Mononuclear cell (primary cell): ENCODE results near the gene RBP3. TPM values are rescaled to one million over a fixed set of nuclear protein-coding genes. Genes with fewer than 3 reads are reported as not detected.

Source experiments
- H3K27me3 ChIP-seq: 2 replicates; pipeline ENCODE4 v1.6.0; 2011; ENCODE audit warnings: low read length, control low read depth; ENCODE audit not compliant: insufficient read depth
- H3K4me1 ChIP-seq: 2 replicates; pipeline ENCODE4 v1.5.1; 2011; ENCODE audit warnings: mild to moderate bottlenecking, low read length, control low read depth; ENCODE audit not compliant: insufficient read depth
- H3K4me3 ChIP-seq: 2 replicates; pipeline ENCODE4 v1.5.1; 2011; ENCODE audit warnings: mild to moderate bottlenecking, low read length, moderate library complexity
- H3K9me3 ChIP-seq: 2 replicates; pipeline ENCODE4 v1.5.1; 2011; ENCODE audit warnings: low read depth, mild to moderate bottlenecking, control low read depth, low read length
- total RNA-seq: library from RNA; depleted of rRNA; stranded (reverse); fragments of >200 nt; gene quantifications from one replicate; pipeline ENCODE4 v1.2.3, GENCODE V29; 2012

Gene RBP3
- total RNA-seq, 1 donor, result not detected

DNA sequence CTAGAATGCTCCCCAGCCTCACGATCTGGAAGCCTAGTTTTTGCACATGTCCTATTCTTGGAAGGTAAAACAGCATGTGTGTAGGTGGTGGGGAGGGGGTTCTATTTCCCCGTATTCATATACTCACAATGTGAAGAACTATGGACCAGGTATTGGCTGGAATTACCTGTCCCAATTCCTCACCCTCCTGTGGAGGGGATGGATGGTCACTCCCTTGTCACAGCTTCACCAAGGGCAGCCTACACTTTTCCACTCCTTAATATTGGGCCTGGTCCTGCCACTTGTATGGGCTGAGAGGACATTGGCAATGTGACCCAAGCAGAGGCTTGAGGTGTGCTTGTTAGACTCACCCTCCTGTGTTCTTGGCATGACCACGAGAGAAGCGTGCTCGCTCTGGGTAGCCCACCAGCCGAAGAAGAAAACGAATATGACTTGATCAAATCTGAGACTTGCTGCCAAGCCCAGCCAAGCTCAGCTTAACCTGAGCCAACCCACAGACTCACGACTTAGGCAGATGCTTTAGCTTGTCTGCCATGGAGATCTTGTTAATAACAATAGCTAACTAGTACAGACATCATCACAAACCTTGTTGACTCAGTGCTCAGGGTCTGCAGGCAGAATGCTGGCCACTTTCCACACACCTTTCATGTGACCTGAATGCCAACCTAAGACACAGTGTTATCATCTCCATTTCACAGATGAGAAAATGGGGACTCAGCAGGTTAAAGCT is 18.7 kb downstream of the RBP3 start:
- Histone ChIP-seq H3K27me3 (no peaks in the 10 kb centered on the region), H3K4me1 (no peaks in the 10 kb centered on the region), H3K9me3 (no peaks in the 10 kb centered on the region), H3K4me3 (no peak overlapping the region)

- Histone ChIP-seq H3K27me3 (no peaks in the 10 kb centered on the region), H3K9me3 (no peaks in the 10 kb centered on the region), H3K4me3 (no peak overlapping the region), H3K4me1 (no peaks in the 10 kb centered on the region)
Observed at GRCh38 chr10:47367646-47368045, 19.5 kb downstream of the RBP3 start.

DNA sequence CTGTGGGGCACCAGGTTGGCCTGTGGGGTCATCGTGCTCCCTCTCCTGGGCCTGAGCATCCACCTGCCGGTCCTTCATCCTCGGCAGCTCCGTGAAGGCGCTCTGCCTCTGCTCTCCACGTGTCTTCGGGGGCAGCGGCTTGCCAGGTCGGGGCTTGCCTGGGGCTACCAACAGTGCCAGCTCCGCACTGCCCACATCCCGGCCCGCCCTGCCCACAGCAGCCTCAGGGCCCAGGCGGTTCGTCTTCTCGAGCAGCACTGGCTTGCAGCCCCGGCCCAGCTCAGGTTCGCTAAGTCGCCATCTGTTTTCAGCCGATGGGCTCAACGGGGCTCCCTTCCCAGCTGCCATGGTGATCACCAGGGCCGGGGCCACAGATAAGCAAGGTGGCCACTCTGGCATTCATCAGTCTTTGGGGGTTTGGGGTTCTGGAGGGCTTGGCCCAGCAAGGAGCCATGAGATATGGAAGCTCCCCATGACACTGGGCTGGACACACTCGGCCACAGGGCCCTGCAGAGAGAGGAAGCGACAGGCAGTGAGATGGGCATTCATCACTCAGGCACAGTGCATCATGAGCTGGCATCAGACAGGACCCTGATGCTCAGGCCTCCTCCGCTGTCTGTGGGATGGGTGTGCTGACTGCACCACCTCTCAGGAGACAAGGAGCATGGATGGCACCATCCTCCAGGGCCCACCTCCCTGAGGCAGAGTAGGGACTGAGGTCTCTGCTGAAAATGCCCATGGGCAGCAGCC is 20.4 kb downstream of the RBP3 start:
- H3K27me3 ChIP-seq, result no peaks in the 10 kb centered on the region
- no peaks in the 10 kb centered on the region for H3K4me1 ChIP-seq
- H3K9me3 ChIP-seq, result no peaks in the 10 kb centered on the region
- H3K4me3 ChIP-seq, result no peak overlapping the region

DNA sequence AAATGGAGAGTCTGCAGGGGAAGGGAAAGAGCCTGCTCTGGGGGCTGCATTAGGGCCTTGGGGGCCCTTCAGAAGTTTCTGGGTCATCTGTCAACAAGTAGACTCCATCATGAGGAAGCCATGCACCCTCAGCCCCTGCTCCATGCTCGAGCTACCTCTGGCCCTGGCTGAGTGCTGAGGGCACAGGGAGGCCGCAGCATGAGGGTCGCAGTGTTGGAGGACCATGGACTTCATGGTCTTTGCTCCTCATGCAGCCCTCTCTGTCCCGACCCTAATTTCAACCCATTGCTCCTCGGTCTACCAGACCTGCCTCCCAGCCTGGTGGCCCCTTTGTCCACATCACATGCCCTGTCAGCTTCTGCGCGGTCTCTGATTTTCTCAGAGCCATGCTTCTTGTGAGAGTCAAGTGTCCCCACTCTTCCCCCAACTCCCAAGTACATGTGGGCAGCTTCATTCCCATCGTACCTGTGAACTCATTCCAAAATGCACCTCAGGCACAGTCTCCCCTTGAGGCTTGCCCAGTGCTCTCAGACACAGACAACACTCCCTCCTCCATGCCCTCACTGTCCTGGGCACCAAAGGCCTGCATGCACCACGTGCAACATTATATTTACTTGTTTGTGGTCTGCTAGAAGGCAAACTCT is 21.2 kb downstream of the RBP3 start:
- Histone ChIP-seq H3K27me3 (no peaks in the 10 kb centered on the region), H3K4me1 (no peaks in the 10 kb centered on the region)

GRCh38 chr10:47370015-47370767 is 22.0 kb downstream of the RBP3 start:
- no peaks in the 10 kb centered on the region for H3K27me3 ChIP-seq
- no peak overlapping the region for H3K4me3 ChIP-seq
- no peaks in the 10 kb centered on the region for H3K4me1 ChIP-seq
- no peaks in the 10 kb centered on the region for H3K9me3 ChIP-seq

More for the DNA sequence above, 21.2 kb downstream of the RBP3 start:
- H3K4me3 ChIP-seq, result no peak overlapping the region
- no peaks in the 10 kb centered on the region for H3K9me3 ChIP-seq

DNA sequence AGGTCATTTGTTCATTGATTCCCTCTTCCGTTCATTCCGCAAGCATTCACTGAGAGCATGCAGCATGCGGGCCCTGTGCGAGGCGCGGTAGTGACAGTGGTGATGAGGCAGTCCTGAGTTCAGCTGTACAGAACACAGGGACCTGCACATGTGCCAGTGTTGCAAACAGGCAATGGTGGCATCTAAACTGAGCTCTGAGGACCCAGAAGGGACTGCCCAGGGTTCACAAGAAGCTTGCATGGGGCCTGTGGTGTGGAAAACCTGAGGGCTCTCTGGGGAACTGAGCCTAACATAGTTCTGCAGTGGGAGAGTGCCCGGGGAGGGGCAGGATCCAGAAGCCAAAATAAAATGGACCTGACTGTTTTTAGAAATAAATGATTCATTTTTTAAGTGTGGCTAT is 22.7 kb downstream of the RBP3 start:
- H3K4me3 ChIP-seq, result no peak overlapping the region
- H3K9me3 ChIP-seq, result no peaks in the 10 kb centered on the region
- H3K4me1 ChIP-seq, result no peaks in the 10 kb centered on the region
- no peaks in the 10 kb centered on the region for H3K27me3 ChIP-seq

GRCh38 chr10:47371629-47372485 is 23.7 kb downstream of the RBP3 start:
- no peaks in the 10 kb centered on the region for H3K9me3 ChIP-seq
- H3K4me1 ChIP-seq, result no peaks in the 10 kb centered on the region
- no peaks in the 10 kb centered on the region for H3K27me3 ChIP-seq
- no peak overlapping the region for H3K4me3 ChIP-seq

DNA sequence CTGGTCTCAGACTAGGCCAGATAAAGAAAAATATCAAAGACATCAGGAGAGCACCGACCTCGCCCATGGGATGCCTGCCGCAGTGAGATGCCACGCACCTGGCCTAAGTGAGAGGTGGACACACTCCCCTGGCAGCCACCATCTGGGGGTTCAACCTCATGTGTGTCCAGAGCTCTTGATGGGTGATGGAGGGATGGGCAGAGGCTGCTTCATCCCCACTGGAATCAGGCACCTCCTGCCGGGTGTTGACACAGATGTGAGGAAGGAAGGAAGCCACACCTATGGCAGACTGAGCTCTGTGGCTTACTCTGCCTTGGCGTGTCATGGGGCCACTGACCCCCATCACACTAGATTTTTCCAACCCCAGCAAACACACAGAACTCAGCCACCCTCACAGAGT is 24.6 kb downstream of the RBP3 start:
- Histone ChIP-seq H3K9me3 (no peaks in the 10 kb centered on the region), H3K27me3 (peaks cover 3% of the 10 kb centered on the region), H3K4me1 (no peaks in the 10 kb centered on the region), H3K4me3 (no peak overlapping the region)

DNA sequence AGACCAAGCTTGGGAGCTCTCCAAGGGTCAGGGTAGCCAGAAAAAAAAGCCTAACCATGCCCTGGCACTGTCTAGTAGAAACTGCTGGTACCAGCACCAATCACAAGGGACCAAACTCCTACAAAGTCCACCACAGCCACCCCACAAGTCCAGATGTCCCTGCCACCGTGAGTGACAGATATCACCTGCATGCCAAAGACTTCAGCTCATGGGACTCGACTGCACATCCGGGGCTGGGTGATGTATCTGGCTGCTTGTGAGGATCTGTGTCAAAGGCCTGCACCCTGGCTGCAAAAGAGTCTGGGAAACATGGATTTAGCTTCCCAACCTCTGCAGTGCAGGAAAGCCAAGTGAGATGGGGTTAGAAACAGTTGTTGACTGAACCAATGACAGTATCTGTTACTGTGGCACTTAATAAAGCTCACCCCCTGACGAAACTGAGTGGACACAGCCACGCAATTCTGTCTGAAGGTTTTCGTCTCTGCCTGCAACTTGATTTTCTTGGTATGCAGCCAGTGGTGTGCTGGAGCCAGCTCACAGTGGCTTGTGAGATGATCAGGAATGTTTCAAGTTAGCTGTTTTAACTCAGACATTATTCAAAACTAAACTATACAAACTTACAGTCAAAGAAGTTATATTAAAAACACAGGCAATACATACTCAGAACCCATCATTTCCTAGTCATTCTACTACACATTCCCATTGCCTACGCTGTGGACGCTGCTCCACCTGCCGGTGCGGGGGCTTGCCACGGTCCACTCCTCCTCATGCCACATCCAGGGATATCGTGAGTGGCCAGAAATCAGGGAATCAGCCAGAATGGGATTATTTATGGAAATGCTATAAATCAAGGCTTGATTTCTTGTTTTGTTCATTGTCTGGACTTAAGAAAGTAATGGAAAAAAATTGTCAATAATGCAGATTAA is 26.7 kb downstream of the RBP3 start:
- peaks cover 3% of the 10 kb centered on the region for H3K27me3 ChIP-seq
- H3K4me1 ChIP-seq, result no peaks in the 10 kb centered on the region
- H3K9me3 ChIP-seq, result no peaks in the 10 kb centered on the region
- H3K4me3 ChIP-seq, result no peak overlapping the region

- no peaks in the 10 kb centered on the region for H3K4me1 ChIP-seq
- no peak overlapping the region for H3K4me3 ChIP-seq
- no peaks in the 10 kb centered on the region for H3K9me3 ChIP-seq
- peaks cover 3% of the 10 kb centered on the region for H3K27me3 ChIP-seq
Observed at GRCh38 chr10:47376522-47377220, 28.5 kb downstream of the RBP3 start.

GRCh38 chr10:47378183-47378510 is 30.0 kb downstream of the RBP3 start:
- Histone ChIP-seq H3K9me3 (no peaks in the 10 kb centered on the region), H3K4me1 (no peaks in the 10 kb centered on the region), H3K27me3 (peaks cover 5% of the 10 kb centered on the region), H3K4me3 (no peak overlapping the region)

GRCh38 chr10:47378606-47379444 is 30.7 kb downstream of the RBP3 start:
- peaks cover 10% of the 10 kb centered on the region for H3K27me3 ChIP-seq
- peaks cover 2% of the 10 kb centered on the region for H3K4me1 ChIP-seq
- H3K9me3 ChIP-seq, result no peaks in the 10 kb centered on the region
- H3K4me3 ChIP-seq, result no peak overlapping the region
